ENCODE data around the gene RPS10. TPM values are rescaled to one million over a fixed set of nuclear protein-coding genes. Genes with fewer than 3 reads are reported as not detected.

The RPS10 gene
- total and polyA plus RNA-seq, 2 donors (not counting 3 experiments of a cell fraction or from before 2014, with no cell fraction given): 1,416 to 5,496 TPM

GRCh38 chr6:34439442-34439841 is 13.6 kb upstream of the RPS10 start:
- dilution Hi-C loops (cut with MboI; ENCODE audit: extremely low pct_ligation_motif_present, low sequenced_read_pairs) (no loop called here), intact Hi-C loops (cut with micrococcal nuclease) (no loop called here)
- DNase-seq (ENCODE audit: low read depth, low spot score) (no peak), FAIRE-seq (no peak)
- Histone ChIP-seq H3K4me1 (ENCODE audit: control insufficient read depth, extremely low read depth, insufficient read depth, low read length) (no peaks in the 10 kb centered on the region), H2AFZ (ENCODE audit: low read depth, low read length) (no peak overlapping the region), H3K27ac (ENCODE audit: insufficient read depth, low read depth, low read length) (no peak overlapping the region), H3K36me3 (ENCODE audit: control insufficient read depth in 2 of 2, extremely low read depth in 1 of 2, insufficient read depth in 2 of 2, low read length in 2 of 2) (no peaks in the 10 kb centered on the region), H3K4me3 (replicated peaks in 1 of 3; ENCODE audit: insufficient read depth in 1 of 3, low read depth in 1 of 3, low read length in 3 of 3) (no peak overlapping the region), H3K4me2 (ENCODE audit: insufficient read depth, low read length) (no peak overlapping the region), H3K9ac (replicated peaks; ENCODE audit: extremely low read depth, insufficient read depth, low read length) (no peak overlapping the region), H3K9me3 (replicated peaks; ENCODE audit: control insufficient read depth, insufficient read depth, low read length) (no peaks in the 10 kb centered on the region), H3K79me2 (ENCODE audit: control insufficient read depth, insufficient read depth, low read length) (no peaks in the 10 kb centered on the region), H4K20me1 (replicated peaks; ENCODE audit: control insufficient read depth, extremely low read depth, insufficient read depth, low read length) (no peaks in the 10 kb centered on the region), H3K27me3 (ENCODE audit: control insufficient read depth in 2 of 2, insufficient read depth in 2 of 2, low read length in 2 of 2) (no peaks in the 10 kb centered on the region), H3K9me1 (replicated peaks; ENCODE audit: control insufficient read depth, extremely low read depth, insufficient read depth, low read length) (no peaks in the 10 kb centered on the region)
- TF ChIP-seq GATA2 (IDR thresholded peaks at IDR 0.05; ENCODE audit: insufficient read depth, insufficient read length, low read depth, low read length): no peak
- TF ChIP-seq MYC (IDR thresholded peaks at IDR 0.05; ENCODE audit: low read depth, low read length): no peak
- no peak for TF ChIP-seq MAX (IDR thresholded peaks at IDR 0.05; ENCODE audit: insufficient read depth, insufficient read length)
- TF ChIP-seq POLR2A (IDR thresholded peaks at IDR 0.05; ENCODE audit: low read depth, low read length): no peak
- no peak for TF ChIP-seq POLR2AphosphoS5 (IDR thresholded peaks at IDR 0.05; ENCODE audit: insufficient read depth, low read depth, low read length)
- no peak for TF ChIP-seq JUN (IDR thresholded peaks at IDR 0.05; ENCODE audit: borderline replicate concordance, insufficient read depth, insufficient read length, low read depth)
- TF ChIP-seq CTCF (IDR thresholded peaks at IDR 0.05; ENCODE audit: extremely low read depth in 1 of 2, insufficient read depth in 1 of 2, low read depth in 1 of 2, low read length in 2 of 2): no peak
- TF ChIP-seq FOS (IDR thresholded peaks at IDR 0.05; ENCODE audit: borderline replicate concordance, insufficient read depth, low read length): no peak
- TF ChIP-seq EZH2 (IDR thresholded peaks at IDR 0.05; ENCODE audit: borderline replicate concordance, low read depth, low read length, severe bottlenecking): no peak
- CTCF ChIA-PET: interaction anchor here (1.2 to 2.0 kb wide), 2 partner anchors 10 to 25 kb away, joined by 3 to 6 read pairs; no protein-coding TSS in a partner anchor
- BruUV-seq (replicated peaks): no TSS peak
- POLR2A ChIA-PET: interaction anchor here (0.6 kb wide), 1 partner anchor 17 kb away, joined by 5 read pairs; no protein-coding TSS in a partner anchor

Data from endothelial cell of umbilical vein (primary cell).